Lower leg skin (tissue), 3 donors: Measurements from ENCODE around the gene LNX1.

ENCODE experiments used
- CTCF ChIP-seq, 3 donors: fragments of 450-650 bp; IDR thresholded peaks; one replicate each; pipeline ENCODE4 v1.5.1; 2016; ENCODE audit warnings: antibody characterized with exemption in 3 of 3, mild to moderate bottlenecking in 3 of 3, moderate library complexity in 2 of 3
- POLR2A ChIP-seq, 2 donors: fragments of 450-650 bp; IDR thresholded peaks; one replicate each; pipeline ENCODE4 v1.6.1; 2016 to 2017; ENCODE audit warnings: antibody characterized with exemption in 2 of 2, mild to moderate bottlenecking in 1 of 2, moderate library complexity in 1 of 2

GRCh38 chr4:53617101-53617680, 25.9 kb upstream of the LNX1 start:
- no peak for TF ChIP-seq CTCF (IDR thresholded peaks at IDR 0.05)
- no peak for TF ChIP-seq POLR2A (IDR thresholded peaks at IDR 0.05)
